ENCODE measurements around the gene TBCD.
"Not testable (repeated sequence)": the region's sequence is repeated elsewhere in the genome, so short reads cannot be mapped to it uniquely, and the experiment has no call there.

The TBCD gene

DNA sequence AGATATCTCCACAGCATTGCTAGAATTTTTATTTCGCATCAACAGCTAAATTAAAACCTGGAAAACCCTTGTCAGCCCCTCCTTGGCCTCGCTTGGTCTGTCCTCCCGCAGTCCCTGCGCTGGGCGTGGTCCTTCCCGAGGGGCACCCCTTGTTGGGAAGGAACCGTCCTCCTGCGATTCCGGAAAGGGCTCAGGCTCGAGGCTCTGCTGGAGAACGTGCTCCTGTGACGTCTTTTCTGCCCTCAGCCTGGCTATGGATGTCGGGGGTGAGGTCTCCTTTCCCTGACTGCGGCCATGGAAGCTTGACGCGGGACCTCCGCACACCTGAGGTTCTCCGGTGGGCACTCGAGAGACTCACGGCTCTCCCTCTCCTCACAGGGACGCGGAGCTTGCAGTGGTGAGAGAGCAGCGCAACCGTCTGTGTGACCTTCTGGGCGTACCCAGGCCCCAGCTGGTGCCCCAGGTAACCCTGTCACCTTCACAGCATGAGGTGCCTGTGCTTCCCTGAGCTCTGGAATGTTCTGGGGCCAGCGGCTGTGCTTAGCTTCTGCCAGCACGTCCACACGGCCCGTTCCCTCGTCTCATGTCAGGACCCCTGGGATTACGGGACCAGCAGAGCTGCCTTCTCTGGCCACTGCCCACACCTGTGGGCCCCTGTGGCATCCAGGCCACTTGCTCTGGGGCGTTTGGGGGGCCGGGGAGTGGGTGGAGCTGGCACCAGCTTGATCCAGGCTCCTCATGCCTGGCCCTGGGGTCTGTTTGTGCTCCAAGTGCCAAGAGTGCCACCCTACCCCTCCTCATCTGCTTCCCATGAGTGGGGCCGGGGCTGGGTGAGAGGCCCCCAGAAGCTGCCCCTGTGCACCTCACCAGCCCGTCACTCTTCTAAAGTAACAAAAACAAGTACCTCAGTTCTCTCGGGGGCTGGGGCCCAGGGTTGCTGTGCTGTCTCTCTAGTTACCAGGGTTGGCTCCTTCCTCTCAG, 189.4 kb downstream of the TBCD start:
- no peak for DNase-seq

DNA sequence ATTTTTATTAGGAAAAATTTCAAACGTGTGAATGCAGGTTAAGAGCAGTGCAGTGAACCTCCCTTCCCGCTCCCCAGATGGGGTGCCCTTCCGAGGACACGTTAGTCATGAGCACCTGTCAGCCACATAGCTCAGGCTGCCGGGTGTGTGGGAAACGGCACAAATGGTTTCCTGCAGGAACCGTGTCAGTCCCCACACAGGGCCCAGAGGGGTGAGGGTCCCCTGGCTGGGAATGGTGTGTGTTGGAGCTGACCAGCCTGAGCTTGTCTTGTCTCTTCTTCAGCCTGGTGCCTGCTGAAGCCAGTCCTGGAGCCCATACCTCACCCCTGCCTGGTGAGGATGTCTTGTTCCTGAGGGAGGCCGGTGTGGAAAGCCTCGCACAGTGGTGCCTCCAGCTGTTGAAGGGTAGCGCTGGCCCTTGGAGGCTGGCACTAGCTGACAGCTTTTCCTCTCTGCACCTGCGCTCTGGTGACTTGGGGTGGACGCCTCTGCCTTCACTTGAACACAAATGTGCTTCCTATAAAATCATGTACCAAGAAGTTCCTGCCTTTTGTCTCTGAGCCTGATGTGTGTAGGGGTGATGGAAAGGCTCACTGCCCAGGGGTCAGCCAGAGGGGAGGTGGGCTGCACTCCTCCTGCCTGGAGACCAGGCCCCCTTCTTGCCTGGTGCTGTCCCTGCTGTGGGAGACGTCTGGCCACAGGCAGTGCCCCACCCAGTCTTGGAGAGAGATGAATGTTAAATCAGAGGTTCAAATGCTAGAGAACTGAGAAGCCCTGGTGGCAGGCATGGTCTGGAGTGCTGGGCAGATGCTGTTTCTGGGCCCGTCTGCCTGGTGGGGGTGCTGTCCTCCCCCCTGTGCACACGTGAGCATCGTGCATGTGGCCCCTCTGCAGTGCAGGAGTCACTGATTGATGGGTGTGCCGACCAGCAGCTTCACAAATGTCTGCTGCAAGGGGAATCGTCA, 190.6 kb downstream of the TBCD start:
- DNase-seq = no peak

DNA sequence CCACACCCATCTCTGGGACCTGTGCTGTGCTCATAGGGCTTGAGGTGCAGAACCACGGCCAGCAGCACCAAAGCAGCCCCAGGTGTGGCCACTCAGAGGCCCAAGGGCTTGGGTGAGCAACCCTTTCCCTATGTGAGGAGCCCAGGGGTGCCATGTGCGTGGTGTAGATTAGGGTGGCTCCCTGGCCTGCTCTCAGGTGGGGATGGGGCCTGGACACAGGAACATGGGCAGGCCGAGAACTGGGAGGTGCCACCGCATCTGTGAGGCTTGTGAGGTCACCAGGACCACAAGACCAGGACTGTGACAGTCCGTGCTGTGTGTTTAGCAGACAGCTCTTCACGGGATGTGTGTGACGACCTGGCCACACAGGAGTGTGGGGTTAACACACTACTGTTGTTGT, 191.5 kb downstream of the TBCD start:
- DNase-seq = no peak

DNA sequence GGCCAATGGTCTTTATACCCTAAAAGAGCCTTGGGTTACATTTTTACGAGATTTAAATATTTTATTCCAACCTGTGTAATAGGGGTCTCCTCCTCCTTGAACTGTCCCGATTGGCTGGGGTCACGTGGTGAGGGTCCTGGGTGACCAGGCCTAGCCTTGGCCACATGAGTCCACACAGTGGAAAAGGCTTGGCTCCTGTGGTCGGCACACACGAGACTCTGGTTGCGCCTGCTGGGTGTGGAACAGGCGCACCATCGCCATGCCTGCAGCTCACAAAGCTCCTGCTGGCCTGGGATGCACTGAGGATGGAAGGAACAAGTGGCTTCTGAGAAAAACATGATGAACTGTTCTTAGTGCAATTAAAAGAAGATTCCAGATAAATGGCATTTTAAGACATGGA, 191.9 kb downstream of the TBCD start:
- DNase-seq = no peak

DNA sequence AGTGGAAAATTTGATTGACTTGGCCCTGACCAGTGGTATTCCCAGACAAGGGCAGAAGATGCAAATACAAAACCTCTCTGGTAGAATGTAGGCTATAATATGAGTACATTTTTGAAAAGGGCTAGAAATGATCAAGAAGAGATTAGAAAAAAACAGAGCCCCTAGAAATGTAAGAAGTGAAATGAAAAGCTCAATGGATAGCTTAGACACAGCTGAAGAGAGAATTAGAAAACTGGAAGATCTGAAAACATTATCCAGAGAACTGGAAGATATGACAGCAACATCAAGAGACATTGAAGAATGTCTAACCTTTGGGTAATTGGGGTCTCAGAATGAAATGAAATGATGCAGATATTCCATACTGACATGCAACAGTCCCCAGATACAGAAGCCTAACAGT, 193.1 kb downstream of the TBCD start:
- no peak for DNase-seq

DNA sequence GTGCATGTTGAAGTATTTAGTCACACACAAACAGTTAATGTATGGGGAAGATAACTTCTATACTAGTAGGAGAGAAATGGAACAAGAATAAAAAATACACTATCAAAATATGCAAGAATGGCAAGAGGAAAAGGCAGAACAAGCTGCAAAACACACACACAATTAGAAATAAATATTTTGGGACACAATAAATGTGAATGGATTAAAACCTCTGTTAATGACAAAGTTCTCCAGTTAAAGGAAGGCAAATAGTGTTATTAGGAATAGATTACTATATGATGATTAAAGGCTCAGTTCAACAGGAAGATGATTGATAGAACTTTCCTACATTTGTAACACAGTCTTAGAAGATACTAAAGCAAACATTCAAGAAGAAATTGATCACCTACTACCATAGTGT, 194.2 kb downstream of the TBCD start:
- DNase-seq = no peak

DNA sequence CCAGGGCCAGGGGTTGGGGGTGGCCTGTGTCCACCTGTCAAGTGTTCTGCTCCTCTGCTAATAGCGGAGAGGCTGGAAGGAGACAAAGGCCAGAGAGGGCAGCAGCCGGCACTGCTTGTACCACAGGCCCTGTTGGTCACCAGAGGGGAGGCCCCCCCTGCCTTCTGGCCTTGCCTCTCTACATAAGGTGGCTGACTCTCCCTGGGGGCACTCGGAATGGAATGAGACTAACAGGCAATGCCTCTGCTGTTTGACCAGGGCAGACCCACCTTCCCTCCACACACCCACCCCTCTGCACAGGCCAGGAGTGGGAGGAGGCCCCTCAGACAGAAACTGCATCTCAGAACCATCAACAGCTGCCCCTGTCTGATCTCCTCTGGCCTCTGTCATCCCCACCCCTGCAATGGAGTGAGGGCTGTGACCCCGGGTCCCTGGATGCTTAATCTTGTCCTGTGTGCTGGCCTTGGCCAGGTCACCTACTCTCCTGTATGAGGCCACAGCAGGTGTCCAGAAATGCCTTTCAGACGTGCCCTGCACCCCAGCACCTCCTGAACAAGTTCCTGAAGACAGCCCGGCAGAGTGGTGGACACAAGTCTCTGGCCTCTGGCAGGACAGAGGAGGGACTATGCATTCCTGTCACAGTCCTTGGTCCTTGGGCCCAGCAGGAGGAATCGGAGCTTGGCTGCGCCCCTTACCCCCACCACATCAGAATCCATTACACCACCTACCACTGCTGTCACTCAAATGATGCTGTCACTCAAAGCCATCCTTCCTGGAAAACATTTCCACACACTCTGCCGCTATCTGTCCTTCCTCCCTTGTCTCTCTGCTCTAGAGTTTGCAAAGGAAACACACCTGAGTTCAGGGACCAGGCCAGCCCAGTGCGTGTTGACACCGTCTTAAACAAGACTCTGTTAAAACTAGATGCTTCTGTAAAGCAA, 195.5 kb downstream of the TBCD start:
- DNase-seq = no peak

DNA sequence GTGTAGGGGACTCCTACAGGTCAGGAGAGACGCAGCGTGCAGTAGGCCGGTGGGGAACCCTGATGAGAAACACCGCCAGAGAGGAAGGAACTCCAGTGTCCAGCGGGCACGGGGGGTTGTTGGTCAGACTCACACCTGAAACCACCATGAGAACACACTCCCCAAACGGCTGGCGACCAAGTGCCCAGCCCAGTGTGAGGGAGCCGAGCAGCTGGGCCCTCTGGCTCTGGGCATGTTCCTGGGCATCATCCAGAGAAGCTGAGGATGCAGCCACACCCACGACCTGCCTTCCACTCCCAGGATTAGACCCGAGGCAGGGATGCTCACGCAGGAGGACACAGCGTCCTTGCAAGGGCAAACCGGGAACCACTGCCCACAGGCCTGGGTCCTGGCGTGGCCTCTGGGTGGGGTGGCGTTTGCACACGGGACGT, 196.2 kb downstream of the TBCD start:
- no peak for DNase-seq

DNA sequence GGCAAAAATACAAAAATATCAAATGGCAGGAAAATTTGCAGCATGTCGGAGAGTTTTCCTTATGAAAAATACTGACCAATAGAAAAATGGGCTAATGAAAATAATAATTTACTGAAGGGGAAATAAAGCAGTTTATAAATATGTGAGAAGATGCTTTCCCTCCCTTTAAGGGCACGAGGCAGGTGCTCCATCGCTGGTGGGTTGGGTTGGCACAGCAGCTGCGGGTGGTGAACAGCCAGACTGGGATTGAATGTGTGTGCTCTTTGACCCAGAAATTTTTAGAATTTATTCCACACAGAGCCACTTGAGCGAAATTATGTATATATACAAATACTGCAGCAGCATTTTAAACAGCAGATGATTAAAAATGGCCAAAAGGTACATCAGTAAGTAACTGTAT, 197.1 kb downstream of the TBCD start:
- no peak for DNase-seq

DNA sequence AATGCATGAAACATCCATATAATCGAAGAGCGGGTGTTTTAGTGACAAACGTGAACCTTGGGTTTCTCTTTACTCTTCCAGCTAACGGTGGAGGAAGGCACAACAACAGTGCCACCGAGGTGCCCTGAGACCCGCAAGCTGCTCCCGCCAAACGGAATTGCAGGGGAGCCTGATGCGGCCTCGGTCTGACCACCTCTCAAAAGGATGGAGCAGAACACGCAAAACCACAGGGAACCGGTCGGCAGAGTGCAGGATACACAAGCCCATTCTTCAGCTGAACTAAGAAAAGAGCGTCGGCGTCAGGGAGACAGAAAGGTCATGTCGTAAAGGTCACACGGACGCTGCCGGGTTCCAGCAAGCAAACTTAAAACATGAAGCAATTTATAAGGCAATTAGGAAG, 197.5 kb downstream of the TBCD start:
- DNase-seq = no peak

DNA sequence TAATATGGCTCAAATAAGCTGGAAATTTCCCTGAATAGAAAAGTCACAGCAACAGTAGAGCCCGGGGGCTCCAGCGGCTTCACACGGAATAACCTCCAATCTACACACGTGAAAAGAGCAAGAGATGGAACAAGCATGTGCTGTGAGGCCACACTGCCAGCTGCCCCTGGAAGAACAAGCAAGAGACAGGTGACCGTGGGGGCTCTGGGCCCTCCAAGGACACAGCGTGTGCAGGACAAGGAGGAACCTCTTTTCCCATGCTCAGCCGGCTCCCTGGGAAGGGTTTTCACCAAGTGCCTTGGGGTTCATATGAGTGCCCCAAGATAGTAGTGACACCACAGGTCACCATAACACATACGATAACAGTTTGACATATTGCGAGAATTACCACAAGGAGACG, 198.1 kb downstream of the TBCD start:
- DNase-seq = no peak

DNA sequence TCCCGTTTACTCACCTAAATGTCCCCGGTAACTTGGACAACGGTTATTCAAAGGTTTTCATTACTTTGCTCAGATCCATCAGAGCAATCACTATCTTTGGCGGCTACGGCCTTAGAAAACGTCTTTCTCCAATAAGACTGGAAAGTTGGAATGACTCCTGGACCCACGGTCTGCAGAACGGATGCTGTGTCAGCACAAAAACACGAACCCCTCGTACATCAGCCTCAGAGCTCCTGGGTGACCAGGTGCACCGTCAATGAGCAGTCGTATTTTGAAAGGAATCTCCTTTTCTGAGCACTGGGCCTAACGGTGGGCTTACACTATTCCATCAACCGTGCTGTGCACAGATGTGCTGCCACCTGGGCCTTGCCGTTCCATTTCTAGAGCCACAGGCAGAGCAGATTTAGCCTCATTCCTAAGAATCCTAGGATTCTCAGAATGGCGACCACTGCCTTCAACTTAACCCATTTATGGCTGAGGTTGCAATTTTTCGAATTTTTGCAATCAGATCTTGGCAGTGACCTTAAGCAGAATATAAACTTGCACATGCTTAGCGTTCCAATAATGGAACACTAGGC, 198.7 kb downstream of the TBCD start:
- DNase-seq = no peak

DNA sequence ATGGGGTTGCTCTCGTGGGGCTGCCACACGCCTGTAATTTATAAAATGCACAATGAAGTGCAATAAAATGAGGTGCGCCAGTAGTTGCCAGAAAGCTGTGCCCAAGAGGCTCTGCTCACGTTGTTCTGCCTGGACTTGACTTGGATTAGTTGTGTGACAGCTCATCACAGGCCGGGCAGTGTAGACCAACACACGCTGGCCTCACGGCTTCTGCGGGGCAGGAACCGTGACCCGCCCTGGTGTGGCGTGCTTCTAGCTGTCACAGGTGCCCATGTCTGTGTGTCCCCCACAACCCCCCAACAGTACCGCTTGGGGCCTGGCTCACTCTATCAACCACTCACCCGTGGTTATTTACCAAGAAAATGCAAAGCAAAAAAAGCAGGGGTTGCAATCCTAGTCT, 200.2 kb downstream of the TBCD start:
- DNase-seq = no peak

DNA sequence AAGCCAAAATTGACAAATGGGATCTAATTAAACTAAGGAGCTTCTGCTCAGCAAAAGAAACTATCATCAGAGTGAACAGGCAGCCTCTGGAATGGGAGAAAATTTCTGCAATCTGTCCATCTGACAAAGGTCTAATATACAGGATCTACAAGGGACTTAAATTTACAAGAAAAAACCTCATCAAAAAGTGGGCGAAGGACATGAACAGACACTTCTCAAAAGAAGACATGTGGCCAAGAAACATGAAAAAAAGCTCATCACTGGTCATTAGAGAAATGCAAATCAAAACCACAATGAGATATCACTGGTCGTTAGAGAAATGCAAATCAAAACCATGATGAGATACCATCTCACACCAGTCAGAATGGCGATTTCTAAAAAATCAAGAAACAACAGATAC, 203.2 kb downstream of the TBCD start:
- not testable (repeated sequence) for DNase-seq

DNA sequence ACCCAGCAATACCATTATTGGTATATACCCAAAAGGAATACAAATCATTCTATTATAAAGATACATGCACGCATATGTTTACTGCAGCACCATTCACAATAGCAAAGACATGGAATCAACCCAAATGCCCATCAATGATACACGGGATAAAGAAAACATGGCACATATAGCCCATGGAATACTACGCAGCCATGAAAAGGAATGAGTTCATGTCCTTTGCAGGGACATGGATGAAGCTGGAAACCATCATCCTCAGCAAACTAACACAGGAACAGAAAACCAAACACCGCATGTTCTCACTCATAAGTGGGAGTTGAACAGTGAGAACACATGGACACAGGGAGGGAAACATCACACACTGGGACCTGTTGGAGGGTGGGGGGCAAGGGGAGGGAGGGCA, 203.8 kb downstream of the TBCD start:
- DNase-seq = not testable (repeated sequence)

DNA sequence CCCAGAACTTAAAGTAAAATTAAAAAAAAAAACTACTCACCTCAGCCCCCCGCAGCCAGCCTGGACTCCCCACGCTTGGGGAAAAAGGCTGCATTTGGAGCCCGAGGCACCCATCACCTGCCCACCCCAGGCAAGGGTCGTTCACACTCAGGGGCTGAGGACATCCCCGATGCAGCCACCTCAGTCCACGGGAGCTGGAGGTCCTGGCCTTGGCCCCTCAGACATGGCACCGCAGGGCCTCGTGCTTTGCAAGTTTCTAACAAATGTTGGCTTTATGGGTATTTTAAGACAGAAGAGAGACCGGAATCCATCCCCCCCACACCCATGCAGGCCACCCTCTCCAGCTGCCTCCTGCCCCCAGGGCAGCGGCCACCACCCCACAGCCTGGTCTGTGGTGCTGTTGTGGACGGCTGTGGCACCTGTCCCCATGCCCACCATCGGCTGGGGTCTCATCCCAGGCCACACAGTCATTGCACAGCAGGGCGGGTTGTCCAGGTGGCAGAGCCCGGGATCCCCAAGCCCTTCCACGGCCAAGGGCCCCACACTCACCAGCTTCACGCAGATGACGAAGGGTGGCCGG, 204.4 kb downstream of the TBCD start:
- no peak for DNase-seq

DNA sequence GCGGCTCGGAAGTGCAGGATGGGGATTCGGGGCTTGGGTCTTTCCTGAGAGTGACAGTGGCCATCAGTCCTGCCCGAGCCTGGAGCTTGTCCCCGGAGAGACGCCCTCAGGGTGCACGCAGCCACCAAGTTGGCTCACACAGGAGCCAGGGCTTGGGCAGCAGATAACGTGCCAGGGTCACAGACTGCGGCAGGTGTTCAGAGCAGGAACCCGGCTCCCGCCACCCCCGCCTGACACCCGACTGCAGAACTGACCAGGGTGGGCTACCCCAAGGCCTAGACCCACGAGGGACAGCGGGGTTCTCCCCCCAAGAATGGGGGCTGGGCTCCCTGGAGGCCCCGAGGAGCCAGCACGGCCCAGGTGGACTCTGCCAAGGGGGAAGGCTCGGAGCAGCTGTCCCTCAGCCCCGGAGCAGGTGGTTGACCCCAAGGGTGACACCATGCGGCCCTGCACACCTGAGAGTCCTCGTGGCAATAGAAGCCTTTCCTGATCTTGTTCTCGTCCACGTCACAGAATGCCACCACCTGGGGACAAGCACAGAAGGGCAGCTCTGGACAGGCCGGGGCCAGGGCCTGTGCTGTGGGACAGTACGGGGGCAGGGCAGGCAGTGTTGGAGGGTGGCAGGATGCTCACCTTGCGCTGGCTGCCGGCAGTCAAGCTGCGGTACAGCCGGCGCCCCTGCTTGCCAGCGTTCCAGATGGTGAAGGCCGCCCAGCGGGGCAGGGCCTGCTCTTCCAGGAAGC, 205.0 kb downstream of the TBCD start:
- DNase-seq = no peak

DNA sequence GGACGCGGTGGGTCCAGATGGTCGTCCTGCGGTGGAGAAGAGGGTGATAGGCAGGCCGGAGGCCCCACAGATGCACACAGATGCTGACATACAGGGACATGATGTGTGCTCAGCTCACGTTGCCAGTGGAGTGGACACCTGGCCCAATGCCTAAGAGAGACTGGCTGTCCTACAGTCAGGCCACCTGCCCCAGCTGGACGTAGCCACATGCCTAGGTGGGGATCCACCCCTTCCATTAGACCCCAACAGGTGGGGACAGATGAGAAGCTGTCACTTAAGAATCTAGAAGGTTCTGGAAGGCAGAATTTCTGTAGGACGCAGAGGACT, 205.6 kb downstream of the TBCD start:
- no peak for DNase-seq

DNA sequence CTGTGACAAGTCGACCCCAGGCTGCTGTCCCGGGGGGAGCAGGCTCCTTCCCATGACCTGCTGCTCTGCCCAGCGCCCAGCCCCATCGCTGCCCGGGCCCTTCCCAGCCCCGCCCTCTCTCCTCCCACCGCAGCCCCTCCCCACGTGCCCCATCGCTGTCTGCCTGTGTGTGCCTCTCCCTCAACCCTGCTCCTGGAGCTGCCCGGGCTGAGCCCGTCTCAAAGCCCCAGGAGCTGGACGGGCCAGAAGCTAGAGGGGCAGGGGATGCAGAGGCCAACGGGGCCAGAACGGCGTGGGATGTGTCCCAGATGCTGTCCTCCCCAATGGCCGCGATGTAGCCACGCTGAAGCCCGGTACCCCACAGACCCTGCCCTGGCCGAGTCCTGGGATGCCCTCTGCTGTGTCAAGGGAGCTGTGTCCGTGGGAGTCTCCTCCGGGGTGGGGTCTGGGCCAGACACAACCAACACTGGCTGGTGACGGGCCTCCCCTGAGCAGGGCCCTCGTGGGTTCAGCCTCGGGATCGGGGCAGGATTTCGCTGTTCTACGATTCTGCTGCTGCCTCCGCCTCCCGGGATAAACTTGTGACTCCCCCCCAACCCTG, 206.2 kb downstream of the TBCD start:
- no peak for DNase-seq

DNA sequence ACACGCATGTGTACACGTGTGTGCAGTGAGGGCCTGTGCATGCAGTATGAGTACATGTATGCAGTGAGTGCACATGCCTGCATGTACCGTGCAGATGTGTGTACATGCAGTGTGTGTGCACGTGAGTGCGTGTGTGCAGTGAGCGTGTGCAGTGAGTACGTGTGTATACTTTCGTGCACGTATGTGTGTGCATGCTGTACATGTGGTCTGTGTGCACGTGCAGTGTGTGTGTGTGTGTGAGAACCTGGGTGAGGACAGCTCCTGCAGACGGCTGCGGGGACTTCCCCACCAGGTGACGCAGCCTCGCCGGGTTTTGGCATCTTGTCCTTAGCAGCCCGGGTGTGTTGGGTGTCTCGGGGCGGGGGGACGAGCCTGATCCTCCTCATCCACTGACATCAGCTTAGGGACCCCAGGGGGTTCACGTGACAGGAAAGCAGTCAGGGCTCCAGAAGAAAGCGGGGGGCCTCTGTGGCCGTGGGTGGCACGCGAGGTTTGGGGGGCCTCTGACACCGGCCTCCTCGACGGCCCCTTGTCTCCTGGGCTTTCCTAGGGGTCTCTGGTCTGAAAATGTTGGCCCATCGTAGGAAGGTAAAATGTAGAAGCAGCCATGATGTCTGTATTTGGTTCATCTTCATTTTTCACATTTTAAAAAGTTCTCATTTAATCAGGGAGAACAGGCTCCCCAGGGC, 207.5 kb downstream of the TBCD start:
- DNase-seq = no peak
